WTC11 (cell line): ENCODE data around the gene KIF3C. TPM values are rescaled to one million over a fixed set of nuclear protein-coding genes. Genes with fewer than 3 reads are reported as not detected.

Experiments
- ATAC-seq: fragments of 200-7000 bp; cut with Tn5 transposase; 2 replicates; pipeline ENCODE4 v1.10.0; 2021; ENCODE audit warnings: mild to moderate bottlenecking, moderate library complexity
- CTCF ChIA-PET: fragments of 300-600 bp; sonication (Branson Sonifier 250); formaldehyde crosslinking; loops from one replicate; lab custom pipeline; 2021; ENCODE audit warnings: antibody characterized with exemption; lab: Charles Lee
- POLR2A ChIA-PET: fragments of 350-600 bp; sonication (Branson Sonifier 250); formaldehyde crosslinking; loops from one replicate; lab custom pipeline; 2021; ENCODE audit warnings: antibody characterized with exemption; lab: Charles Lee
- DNase-seq: peaks from one replicate; pipeline ENCODE4 v3.0.0; 2021; ENCODE audit warnings: low spot score
- H3K27ac Mint-ChIP-seq: 2 replicates; pipeline ENCODE4 v1.8.0; 2021; ENCODE audit warnings: mixed read lengths
- H3K27me3 Mint-ChIP-seq: 2 replicates; pipeline ENCODE4 v1.8.0; 2021; ENCODE audit warnings: low read depth, mild to moderate bottlenecking, moderate library complexity, mixed read lengths
- H3K36me3 Mint-ChIP-seq: 2 replicates; pipeline ENCODE4 v1.8.0; 2021; ENCODE audit warnings: mixed read lengths
- H3K4me1 Mint-ChIP-seq: 2 replicates; pipeline ENCODE4 v1.8.0; 2022; ENCODE audit warnings: mixed read lengths
- H3K4me3 Mint-ChIP-seq: 2 replicates; pipeline ENCODE4 v1.8.0; 2021; ENCODE audit warnings: mild to moderate bottlenecking, moderate library complexity, mixed read lengths
- H3K9me3 Mint-ChIP-seq: 2 replicates; pipeline ENCODE4 v1.8.0; 2021; ENCODE audit warnings: mixed read lengths
- AFF4 ChIP-seq: sonication (generic); formaldehyde crosslinking; IDR thresholded peaks from 2 replicates; pipeline ENCODE4 v1.8.1; 2023; ENCODE audit warnings: mild to moderate bottlenecking, missing genetic modification reagents, borderline replicate concordance
- ERG ChIP-seq: fragments of 250-450 bp; sonication (Bioruptor Pico); IDR thresholded peaks from 2 replicates; pipeline ENCODE4 v1.8.0; 2021; ENCODE audit warnings: mild to moderate bottlenecking
- ESRRA ChIP-seq: sonication (generic); formaldehyde crosslinking; IDR thresholded peaks from 2 replicates; pipeline ENCODE4 v1.8.1; 2022; ENCODE audit warnings: mild to moderate bottlenecking, missing genetic modification reagents, borderline replicate concordance
- FOXP4 ChIP-seq: sonication (generic); formaldehyde crosslinking; IDR thresholded peaks from 2 replicates; pipeline ENCODE4 v1.8.0; 2022; ENCODE audit warnings: mild to moderate bottlenecking, missing genetic modification reagents
- HMGA2 ChIP-seq: fragments of 250-450 bp; sonication (Bioruptor Pico); IDR thresholded peaks from 2 replicates; pipeline ENCODE4 v1.4.0; 2021; ENCODE audit warnings: mild to moderate bottlenecking, moderate library complexity
- HMGXB4 ChIP-seq: sonication (generic); formaldehyde crosslinking; IDR thresholded peaks from 2 replicates; pipeline ENCODE4 v1.8.1; 2023; ENCODE audit warnings: mild to moderate bottlenecking, moderate library complexity, missing genetic modification reagents
- MXD4 ChIP-seq: fragments of 250-450 bp; sonication (Bioruptor Pico); IDR thresholded peaks from 2 replicates; pipeline ENCODE4 v1.8.0; 2021; ENCODE audit warnings: mild to moderate bottlenecking, moderate library complexity, borderline replicate concordance
- PRDM15 ChIP-seq: sonication (generic); formaldehyde crosslinking; IDR thresholded peaks from 2 replicates; pipeline ENCODE4 v1.8.0; 2022; ENCODE audit warnings: missing genetic modification reagents
- SMAD3 ChIP-seq: sonication (generic); formaldehyde crosslinking; IDR thresholded peaks from 2 replicates; pipeline ENCODE4 v1.8.0; 2022; ENCODE audit warnings: missing genetic modification reagents, mild to moderate bottlenecking, borderline replicate concordance
- SP1 ChIP-seq: sonication (generic); formaldehyde crosslinking; conservative IDR thresholded peaks from 2 replicates; pipeline ENCODE4 v1.8.1; 2022; ENCODE audit warnings: missing genetic modification reagents
- TEAD1 ChIP-seq: sonication (generic); formaldehyde crosslinking; IDR thresholded peaks from 2 replicates; pipeline ENCODE4 v1.8.0; 2022; ENCODE audit warnings: mild to moderate bottlenecking, missing genetic modification reagents
- USF2 ChIP-seq: sonication (generic); formaldehyde crosslinking; IDR thresholded peaks from 2 replicates; pipeline ENCODE4 v1.8.1; 2023; ENCODE audit warnings: mild to moderate bottlenecking, missing genetic modification reagents, moderate library complexity
- ZBTB21 ChIP-seq: sonication (generic); formaldehyde crosslinking; IDR thresholded peaks from 2 replicates; pipeline ENCODE4 v1.8.1; 2023; ENCODE audit warnings: mild to moderate bottlenecking, missing genetic modification reagents, borderline replicate concordance
- ZNF232 ChIP-seq: sonication (generic); formaldehyde crosslinking; IDR thresholded peaks from 2 replicates; pipeline ENCODE4 v1.8.0; 2022; ENCODE audit warnings: mild to moderate bottlenecking, missing genetic modification reagents
- ZNF263 ChIP-seq: sonication (generic); formaldehyde crosslinking; IDR thresholded peaks from 2 replicates; pipeline ENCODE4 v1.8.1; 2022; ENCODE audit warnings: low read depth, mild to moderate bottlenecking, moderate library complexity, missing genetic modification reagents
- ZNF281 ChIP-seq: sonication (generic); formaldehyde crosslinking; IDR thresholded peaks from 2 replicates; pipeline ENCODE4 v1.8.0; 2023; ENCODE audit warnings: mild to moderate bottlenecking, missing genetic modification reagents
- ZNF317 ChIP-seq: sonication (generic); formaldehyde crosslinking; IDR thresholded peaks from 2 replicates; pipeline ENCODE4 v1.8.1; 2023; ENCODE audit warnings: low read depth, mild to moderate bottlenecking, moderate library complexity, missing genetic modification reagents, borderline replicate concordance
- ZNF396 ChIP-seq: fragments of 250-450 bp; sonication (Bioruptor Pico); IDR thresholded peaks from 2 replicates; pipeline ENCODE4 v1.8.0; 2021; ENCODE audit warnings: mild to moderate bottlenecking, moderate library complexity, borderline replicate concordance
- ZNF416 ChIP-seq: fragments of 250-450 bp; sonication (Bioruptor Pico); IDR thresholded peaks from 2 replicates; pipeline ENCODE4 v1.9.0; 2021; ENCODE audit warnings: mild to moderate bottlenecking, inconsistent platforms
- total RNA-seq: library from RNA; stranded (reverse); gene quantifications from 3 replicates; pipeline ENCODE4 v1.2.3, GENCODE V29; 2021

KIF3C gene
- total RNA-seq, 1 experiment from 2014 or later, result 48.1 TPM

- POLR2A ChIA-PET, result no interaction called here
- no peak for ATAC-seq
- no peak for DNase-seq
- H3K9me3 Mint-ChIP-seq, result no peaks in the 10 kb centered on the region
- H3K4me3 Mint-ChIP-seq, result no peak overlapping the region
- H3K36me3 Mint-ChIP-seq, result no peaks in the 10 kb centered on the region
- no peak overlapping the region for H3K27ac Mint-ChIP-seq
- H3K4me1 Mint-ChIP-seq, result no peaks in the 10 kb centered on the region
- no peaks in the 10 kb centered on the region; the same call in 1 of the 2 replicates for H3K27me3 Mint-ChIP-seq
- CTCF ChIA-PET, result interaction anchor here (0.6 to 2.5 kb wide), 27 partner anchors 9 to 199 kb away, joined by 3 to 19 read pairs (median 5); partner anchors contain the start of gene KIF3C
- TF ChIP-seq ZNF232 (CRISPR knock-in tag) (no peak), HMGA2 (no peak), ZBTB21 (no peak), ZNF317 (CRISPR knock-in tag) (no peak), ERG (CRISPR knock-in tag) (no peak), FOXP4 (CRISPR knock-in tag) (no peak)
Measured at GRCh38 chr2:25991965-25992364, 9.7 kb upstream of the KIF3C start.

- ChIA-PET CTCF (no interaction called here), POLR2A (no interaction called here)
- Mint-ChIP-seq H3K4me1 (no peaks in the 10 kb centered on the region), H3K27ac (no peak overlapping the region), H3K4me3 (no peak overlapping the region), H3K27me3 (no peaks in the 10 kb centered on the region; the same call in 1 of the 2 replicates), H3K36me3 (no peaks in the 10 kb centered on the region), H3K9me3 (no peaks in the 10 kb centered on the region)
- no peak for DNase-seq
- ATAC-seq, result no peak
- TF ChIP-seq TEAD1 (CRISPR knock-in tag), result no peak
- no peak for TF ChIP-seq ESRRA (CRISPR knock-in tag)
- TF ChIP-seq MXD4 (CRISPR knock-in tag), result no peak
- no peak for TF ChIP-seq ZNF396 (CRISPR knock-in tag)
- TF ChIP-seq HMGXB4 (CRISPR knock-in tag), result no peak
- TF ChIP-seq ZNF317 (CRISPR knock-in tag), result no peak
- no peak for TF ChIP-seq PRDM15
- TF ChIP-seq USF2 (CRISPR knock-in tag), result no peak
- TF ChIP-seq ZNF263 (CRISPR knock-in tag), result no peak
- no peak for TF ChIP-seq ZNF281 (CRISPR knock-in tag)
- TF ChIP-seq SMAD3 (CRISPR knock-in tag), result no peak
- TF ChIP-seq ZNF416 (CRISPR knock-in tag), result no peak
- TF ChIP-seq AFF4 (CRISPR knock-in tag), result no peak
- no peak for TF ChIP-seq SP1 (CRISPR knock-in tag)
Measured at GRCh38 chr2:25989154-25989553, 6.9 kb upstream of the KIF3C start.
